NCI-H2196 treated with DMSO at 0.1 percent for 48 hours (cell line): ENCODE data around the gene PFKFB2.
A peak's percentile ranks its signal among the peaks of the same experiment; 100 is the strongest.

Source experiments
- DNase-seq: peaks from one replicate; lab custom pipeline; 2025; ENCODE audit not compliant: unreplicated experiment; lab: John Stamatoyannopoulos, UW

PFKFB2 gene

DNA sequence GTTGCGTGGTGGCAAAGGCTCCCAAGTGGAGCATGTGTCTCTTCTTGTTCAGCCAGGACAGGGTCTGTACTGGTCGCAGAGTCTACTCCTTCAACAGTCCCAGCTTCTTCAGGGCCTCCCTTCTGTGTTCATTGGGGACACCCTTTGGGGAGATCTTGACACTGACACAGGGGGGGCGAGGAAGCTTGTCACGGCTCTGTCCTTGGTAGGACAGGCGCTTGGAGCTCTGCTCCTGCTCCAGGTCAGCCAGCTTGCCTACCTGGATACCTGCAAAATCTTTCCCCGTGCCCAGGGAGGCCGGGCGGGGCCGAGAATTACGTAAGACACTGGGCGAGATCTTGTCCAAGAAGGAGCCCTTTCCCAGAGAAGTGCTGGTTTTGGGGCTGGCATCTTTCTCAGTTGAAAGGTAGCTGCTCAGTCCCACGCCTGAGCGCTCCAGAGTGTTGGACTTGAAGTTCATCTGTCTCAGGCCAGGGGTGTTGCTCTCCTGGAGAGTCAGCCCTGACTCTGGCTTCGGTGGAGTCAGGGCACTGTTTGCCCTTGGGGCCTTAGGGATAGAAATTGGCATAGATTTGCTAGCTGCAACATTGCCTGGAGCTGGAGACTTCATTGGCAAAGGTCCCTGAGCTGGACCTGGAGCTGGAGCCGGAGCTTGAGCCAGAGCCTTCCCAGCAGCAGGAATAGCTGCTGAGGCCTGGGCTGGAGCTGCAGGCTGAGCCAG, 31.0 kb upstream of the PFKFB2 start:
- no peak for DNase-seq

DNA sequence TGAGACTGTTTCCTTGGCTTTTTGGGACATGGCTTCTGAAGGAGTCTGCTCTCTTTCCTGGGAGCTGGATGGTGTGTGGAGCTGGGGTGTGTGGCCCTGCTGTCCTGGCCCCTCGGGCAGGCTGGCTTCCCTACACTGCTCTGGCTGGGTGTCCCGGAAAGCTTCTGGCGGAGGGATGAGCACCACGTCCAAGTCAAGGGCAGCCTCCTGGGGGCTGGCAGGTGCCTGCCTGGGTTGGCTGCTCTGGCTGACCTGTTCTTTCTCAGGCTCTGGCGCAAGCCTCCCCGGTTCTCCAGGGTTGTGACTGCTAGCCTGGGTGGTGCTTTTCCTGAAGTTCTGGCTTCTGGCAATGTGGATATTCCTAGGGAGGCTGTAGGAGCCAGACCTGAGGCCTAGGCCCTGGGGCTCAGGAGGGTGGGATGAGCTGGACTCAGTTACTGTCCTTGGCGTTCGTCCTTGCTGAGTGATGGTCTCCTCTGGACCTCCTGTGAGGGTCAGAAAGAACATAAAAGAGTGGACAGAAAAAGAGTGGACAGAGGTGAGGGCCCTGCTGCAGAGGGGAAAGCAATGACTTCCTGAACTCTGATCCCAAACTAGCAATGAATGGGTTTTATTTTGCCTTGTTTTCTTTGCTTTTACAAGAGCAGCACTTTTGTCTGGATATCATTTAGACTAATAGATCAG, 29.9 kb upstream of the PFKFB2 start:
- DNase-seq: no peak

DNA sequence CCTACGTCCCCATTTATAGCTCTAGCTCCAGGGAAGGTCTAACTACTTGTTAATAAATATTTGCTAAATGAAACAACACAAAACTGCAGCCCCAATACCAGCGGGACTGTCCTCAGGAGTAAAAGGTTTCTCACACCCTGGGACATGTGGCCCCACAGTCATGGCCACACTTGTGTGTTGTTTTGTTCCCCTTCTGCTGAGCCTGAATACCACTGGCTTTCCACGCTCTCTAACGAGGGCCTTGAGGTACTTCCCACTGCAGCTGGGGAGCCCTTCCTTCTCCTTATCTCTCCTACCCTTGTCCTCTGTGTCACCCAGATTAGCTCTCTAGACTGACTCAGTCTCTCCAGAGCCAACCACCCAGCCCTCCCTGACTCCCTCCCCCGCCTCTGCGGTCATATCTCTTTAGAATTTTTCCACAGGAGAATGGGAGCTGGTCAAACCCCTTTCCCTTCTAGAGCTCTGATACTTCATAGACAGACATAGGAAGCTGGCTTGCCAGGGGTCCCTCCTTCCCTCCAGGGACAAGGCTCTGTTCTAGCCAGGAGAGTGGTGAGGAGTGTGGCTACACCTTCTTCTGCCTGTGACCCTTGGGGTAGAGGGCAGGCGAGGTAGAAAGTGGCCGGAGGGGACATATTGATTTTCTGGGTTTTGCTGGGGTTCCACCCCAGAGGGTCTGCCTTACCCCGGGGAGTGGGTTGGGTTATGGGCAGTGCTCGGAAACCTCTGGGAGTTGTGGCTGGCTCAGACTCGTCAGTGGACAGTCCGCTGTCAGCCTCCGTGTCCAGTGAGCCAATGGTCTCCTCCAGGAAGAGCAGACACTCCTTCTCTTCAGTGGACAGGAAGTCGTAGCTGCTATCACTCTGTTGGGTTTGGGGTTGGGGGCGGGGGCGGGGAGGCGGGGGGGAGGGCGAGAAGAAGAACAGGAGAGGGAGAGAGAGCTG, 28.6 kb upstream of the PFKFB2 start:
- no peak for DNase-seq

DNA sequence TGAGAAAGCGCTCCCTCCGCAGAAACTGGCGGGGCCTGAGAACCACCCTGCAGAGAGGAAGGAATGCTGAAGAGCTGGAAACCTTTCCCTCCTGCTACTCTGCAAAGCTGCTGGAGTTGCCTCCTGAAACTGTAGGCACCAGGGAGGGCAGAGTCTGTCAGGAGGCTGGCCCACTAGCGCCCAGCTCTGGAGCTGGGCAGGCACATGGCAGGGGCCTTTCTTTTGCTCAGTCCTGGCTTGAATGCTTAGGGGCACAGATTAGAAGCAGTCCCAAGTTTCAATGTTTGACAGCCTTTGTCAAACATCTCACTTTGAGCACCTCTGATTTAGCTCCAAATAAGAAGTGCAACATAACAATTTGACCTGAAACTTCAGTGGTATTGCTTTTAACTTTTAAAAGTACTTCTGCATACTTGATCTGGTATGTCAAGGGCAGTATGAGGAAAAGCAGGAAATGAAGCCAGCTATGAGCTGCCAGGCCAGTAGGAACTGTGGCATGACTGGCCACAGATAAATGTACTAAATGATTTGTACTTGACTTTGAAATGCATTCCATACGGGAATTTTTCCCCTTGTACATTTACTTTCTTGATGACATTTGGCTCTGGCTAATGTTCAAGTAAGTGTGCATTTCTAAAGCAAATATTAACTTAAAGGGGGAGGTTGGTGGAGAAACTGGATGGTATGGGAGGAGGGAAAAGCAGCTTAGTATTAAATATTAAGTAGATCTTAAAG, 27.8 kb upstream of the PFKFB2 start:
- DNase-seq: no peak

DNA sequence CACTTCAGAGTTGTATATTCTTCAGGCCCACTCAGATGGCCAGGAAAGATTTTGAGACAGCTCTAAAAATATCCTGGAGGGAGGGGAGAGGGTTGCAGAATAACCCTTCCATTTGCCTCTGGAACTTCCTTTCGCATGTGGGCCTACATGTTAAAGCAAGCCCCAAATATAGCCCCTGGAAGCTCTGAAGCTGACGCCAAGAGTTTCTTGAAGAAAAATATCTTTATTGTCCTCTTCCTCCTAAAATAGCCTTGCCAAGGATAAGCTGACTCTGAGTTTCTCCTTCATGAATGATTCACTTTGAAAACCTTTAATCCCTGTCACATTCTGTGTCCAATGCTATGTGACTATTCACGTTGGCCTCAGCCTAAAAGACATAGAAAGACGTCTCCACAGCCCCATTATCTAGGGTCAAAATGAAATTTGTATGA, 27.0 kb upstream of the PFKFB2 start:
- DNase-seq: no peak

DNA sequence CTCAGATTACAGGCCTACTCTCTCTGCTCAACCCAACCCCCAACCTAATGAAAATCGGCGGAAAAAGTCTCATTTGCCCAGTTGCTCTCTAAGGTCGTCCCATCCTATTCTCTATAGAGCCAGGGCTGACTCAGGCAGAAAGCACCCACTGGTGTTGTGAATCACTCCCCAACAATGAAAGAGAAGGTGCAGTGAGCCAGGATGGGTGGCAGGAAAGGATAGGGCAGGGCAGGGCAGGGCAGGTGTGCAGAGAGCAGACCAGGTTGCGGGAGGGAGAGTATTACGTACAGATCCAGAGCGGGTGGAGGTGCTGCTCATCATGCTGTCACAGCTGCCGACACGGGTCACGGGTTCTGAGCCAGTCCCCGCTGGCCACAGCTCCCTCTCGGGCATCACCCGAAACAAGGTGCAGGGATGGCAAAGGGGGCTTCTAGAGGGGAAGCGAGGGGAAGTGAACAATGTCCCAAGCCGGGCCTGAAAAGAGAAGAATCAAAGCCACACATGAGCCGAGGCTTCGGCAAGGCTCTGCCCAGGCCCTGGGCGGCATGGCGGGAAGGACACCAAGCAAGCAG, 25.8 kb upstream of the PFKFB2 start:
- DNase-seq: no peak

DNA sequence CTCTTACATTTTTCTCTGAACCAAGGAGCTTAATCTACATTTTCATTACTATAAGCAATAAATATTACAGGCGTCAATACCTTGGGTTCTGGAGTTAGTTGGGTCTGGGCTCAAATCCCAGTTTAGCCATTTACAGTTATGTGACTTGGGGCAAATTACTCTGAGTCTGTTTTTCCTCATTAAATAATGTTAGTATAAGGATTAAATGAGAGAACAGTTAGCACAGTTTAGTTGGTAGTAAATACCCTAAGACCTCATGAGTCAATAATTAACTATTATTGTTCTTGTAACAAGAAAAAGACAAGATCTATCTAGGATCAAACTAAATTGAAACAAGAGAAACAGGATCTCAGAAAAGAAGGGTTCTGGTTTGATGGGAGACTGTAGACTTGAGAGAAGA, 25.2 kb upstream of the PFKFB2 start:
- DNase-seq: no peak

DNA sequence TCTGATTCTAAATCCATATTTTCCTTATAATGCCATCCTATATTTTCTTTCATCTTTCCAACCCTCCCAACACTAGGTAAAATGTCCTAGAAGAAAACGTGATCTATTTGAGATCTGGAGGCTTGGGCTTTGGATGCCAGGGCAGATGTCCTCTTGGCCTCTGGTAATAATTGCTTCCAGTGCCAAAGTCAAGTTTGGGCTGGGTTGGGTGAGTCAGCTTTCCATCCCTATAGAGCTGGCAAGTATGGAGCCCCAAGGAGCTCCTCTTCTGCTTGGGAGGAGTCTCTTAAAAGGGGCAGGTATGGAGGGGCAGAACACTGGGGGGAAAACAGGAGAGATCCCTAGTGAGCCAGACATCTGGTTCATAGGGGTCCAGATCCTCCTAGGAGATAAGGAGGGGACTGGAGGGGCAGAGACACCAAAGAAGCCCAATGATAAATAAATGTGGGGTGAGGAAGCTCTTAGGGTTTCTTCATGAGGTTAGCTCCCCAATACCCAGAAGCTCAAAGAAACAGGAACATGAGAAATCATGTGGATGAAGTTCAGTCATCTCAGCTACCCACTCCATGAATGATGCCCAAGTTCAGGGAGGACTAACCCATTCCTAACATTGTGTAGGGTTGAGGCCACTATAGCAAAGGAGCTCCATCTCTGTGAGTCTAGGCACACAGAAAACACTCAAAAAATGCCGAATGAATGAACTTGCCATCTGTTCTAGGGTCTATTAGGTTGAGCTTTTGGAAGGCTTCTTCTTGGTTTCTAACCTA, 24.0 kb upstream of the PFKFB2 start:
- DNase-seq: no peak

DNA sequence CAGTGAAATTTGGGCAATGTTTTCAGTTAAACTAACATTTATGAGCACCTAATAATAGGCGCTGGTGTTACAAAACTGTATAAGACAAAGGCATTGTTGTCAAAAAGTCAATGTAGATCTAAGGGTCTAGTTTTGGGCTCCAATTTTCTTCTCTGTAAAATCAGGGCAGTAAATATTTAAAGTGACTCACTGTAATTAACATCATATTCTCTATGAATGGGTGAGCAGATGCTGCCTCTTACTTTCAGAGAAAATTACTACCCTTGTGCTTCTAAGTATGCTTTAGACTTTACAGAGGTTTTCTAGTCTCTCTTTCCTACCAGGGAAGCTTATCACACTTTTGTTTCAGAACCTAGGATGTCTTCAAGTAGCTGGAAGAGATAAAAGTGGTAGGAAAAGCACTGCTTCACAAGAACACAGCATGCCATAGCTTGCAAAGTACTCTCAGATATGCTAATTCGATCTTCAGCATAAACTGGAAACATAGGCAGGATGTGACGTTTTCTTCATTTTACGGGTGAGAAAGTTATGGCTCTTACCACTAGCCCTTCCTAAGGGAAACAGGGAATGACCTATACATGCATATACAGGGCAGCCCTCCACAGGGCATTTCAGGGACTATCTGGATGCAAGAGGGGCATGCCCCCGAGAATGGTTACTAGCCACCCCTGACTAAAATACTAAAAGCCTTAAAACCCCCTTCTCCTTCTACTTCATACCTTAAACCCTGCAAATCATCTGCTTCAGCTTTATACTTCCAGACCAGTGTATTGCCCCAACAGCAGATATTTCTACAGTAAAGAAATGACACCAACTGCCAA, 23.2 kb upstream of the PFKFB2 start:
- DNase-seq: no peak

DNA sequence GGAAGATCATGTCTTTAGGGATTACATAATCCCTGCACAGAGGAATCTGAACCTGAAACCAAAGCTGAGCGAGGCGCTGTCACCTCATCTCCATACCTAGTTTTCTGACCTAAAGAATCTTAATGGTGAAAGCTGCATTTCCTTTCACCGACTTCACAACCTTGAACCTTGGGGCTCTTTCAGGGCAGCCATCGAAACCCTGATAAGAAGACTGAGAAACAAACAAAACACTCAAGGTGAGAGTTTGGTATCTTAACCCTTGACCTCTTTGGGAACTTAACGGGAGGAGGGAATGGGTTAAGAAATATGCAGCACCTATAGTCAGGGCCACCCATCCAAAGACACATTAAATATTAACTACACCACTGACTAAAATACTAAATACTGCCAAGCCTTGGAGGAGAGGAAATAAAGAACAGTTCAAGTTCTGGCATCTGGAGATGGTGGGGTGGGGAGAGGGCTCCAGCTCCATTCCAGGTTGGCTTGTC, 22.5 kb upstream of the PFKFB2 start:
- DNase-seq: no peak

DNA sequence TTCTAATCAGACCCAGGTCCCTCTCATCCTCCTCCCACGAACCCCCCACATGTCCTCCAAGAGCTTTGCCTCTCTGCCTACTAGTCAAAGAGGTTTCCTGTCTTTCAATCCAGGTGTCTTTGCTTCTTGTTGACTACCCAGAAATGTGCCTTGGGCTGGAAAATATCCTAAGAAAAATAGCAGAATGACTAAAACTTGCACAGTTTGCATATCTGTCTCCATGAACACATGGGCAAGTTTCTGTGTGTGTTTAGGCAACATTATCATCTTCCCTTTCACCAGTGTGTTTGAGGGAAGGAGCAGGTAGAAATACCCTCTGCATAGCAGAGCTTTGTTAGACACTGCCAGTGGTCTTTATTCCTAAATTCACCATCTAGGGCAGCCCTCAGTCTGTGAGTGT, 22.1 kb upstream of the PFKFB2 start:
- no peak for DNase-seq

DNA sequence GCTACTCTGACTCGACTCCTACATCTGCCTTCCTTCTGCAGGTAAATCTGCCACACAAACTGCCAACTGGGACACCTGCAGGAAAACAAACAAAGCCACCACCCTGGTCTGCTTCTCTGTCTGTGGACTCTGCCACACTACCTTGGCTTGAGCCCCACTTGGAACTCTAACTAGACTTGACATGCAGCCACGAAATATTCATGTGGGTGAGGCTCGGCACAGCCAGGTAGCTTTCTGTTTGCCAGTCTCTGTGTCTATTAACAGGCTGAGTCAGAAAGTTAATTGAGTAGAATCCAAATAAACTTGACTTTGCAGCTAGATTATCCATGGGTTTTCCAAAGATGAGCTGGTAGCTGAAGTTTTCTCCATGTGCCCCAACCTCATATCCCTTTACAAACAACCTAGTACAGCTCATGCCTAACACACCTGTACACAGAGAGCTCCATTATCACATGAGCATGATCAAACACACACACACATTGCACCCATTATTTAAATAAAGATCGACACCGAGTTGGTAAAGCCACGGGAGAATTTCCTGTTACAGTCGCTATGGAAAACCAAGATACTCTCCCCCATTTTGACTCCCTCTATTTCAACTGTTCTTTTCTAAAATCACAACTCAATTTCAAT, 21.3 kb upstream of the PFKFB2 start:
- DNase-seq: no peak

DNA sequence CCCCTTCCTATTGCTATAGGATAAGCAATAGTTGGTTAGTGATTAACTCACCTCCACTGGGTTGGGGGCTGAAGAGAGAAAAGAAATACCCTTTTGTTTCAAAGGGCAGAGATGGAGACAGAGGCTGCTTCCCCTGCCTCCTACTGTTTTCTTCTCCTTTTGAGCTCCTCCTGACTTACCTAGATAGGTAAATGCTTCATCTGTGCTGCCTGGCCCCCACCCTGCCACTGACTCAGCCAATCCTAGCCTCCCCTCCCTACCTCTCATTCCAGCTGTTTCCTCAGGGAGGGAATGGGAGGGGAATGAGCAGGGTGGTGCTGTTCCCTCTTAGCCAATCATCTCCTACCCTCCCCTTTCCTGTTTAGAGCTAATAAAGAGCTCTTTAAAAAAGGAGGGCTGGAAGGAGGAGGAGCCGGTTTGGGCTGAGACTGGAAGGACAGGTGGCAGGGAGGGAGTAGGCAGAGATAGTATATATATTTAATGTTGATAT, 20.5 kb upstream of the PFKFB2 start, which contains the start of gene C1orf116:
Gene C1orf116 (minus strand): TSS at position 229 of the 490 bp plus-strand sequence. CDS start 5,158 bp downstream, outside the sequence.
- DNase-seq: peak; percentile 89

DNA sequence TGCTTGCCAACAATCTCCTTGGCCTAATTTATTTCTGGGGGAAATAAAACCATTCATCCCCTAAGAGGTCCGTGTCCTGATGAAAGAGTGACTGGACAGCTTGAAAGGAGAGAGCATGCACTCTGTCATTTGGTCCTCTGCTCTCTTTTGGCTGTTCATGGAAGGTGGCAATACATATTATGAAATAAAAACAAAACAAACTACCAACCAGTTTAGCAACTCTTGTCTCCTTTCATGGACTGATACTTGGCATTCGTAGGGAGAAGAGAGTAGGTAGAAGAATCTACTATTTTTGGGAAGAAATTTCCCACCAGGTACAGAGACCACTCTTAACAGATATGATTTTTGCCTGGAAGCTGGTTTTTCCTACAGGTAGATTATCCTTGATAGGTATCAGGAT, 19.8 kb upstream of the PFKFB2 start:
- DNase-seq: no peak

DNA sequence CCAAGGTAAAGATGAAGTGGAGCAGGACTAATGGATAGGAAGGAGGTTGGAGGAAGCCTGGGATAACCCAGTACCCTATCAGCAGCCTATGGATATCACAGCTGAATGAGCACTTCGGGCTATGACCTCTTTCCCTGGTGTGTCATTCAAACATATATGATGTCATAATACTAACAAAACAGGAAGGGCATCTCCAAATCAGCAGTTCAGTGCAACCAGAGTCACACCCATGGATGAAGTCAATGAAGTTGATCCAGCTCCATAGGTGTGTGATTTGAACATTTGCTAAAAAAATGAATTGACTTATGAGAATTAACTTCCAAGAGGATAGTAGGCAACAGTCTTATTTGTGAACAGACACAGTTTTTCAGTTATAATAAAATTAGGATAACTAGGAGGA, 18.9 kb upstream of the PFKFB2 start:
- DNase-seq: no peak

DNA sequence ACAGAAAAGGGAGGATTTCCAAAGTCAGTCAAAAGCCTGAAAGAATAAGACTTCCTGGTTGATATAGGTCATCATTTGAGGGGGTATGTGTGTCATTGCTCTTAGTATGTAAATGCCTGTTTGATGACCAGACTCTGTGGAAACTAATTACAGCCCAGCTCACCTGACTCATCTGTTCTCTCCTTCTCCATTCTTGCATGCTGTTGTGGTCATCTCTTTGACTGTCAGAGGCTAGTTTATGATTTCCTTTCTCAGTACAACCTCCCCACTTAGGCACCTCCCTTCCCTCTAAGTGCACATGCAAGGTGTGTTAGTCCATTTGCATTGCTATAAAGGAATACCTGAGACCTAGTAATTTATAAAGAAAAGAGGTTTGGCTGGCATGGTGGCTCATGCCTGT, 18.1 kb upstream of the PFKFB2 start:
- DNase-seq: no peak

DNA sequence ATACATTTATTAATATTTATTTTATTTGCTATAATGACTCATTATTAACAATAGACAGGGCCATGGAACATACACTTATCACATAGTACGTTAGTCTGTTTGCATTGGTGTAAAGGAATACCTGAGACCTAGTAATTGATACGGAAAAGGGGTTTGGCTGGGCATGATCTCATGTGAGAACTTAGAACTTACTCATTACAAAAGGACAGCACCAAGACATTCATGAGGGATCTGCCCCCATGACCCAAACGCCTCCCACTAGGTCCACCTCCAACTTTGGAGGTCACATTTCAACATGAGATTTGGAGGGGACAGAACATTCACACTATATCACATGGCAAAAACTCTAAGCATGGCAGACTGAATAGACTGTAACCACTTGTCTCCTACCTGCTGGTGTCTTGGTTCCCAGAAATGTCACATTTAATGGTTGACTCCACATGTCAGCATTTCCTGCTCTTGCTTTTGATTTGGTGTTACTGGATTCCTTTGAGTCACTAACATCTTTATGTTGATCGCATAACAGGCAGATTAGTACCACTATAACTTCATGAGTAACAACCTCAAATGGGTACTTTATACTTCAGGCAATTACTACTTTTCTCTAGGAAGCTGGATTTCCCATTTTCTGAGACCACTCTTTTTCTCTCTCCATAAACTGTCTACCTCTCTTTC, 17.1 kb upstream of the PFKFB2 start:
- no peak for DNase-seq

DNA sequence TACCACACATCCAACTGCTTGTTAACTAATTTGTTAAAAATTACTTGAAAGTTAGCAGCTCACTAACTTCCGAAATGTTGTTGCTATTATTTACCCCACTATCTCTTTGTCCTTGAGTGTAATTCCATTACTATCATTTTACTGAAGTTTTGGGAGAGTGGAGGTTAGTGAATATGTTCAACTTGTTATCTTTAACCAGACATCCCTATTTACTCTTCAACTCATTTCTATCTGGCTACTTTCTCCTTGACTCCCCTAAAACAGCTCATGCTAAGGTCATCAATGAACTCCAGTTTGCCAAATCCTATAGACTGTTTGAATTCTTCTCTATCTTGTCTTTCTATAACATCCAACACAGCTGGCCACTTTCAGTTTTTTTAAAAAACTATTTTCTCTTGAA, 16.2 kb upstream of the PFKFB2 start:
- DNase-seq: no peak
